HEK293 (cell line): ENCODE results near the gene KIF20A.

Source experiments
- FEZF1 ChIP-seq: fragments of 450-650 bp; formaldehyde crosslinking; IDR thresholded peaks from 2 replicates; pipeline ENCODE4 v1.5.1; 2016; ENCODE audit warnings: missing biosample characterization, missing genetic modification characterization
- GLIS1 ChIP-seq: fragments of 450-650 bp; formaldehyde crosslinking; IDR thresholded peaks from 2 replicates; pipeline ENCODE4 v1.5.1; 2016; ENCODE audit warnings: missing biosample characterization, missing genetic modification characterization
- GLIS2 ChIP-seq: fragments of 450-650 bp; formaldehyde crosslinking; IDR thresholded peaks from 2 replicates; pipeline ENCODE4 v1.5.1; 2016; ENCODE audit warnings: missing biosample characterization, missing genetic modification characterization
- IKZF3 ChIP-seq: fragments of 450-650 bp; IDR thresholded peaks from 2 replicates; pipeline ENCODE4 v1.5.0; 2018; ENCODE audit warnings: missing biosample characterization, mild to moderate bottlenecking, missing genetic modification characterization, moderate library complexity
- MEIS1 ChIP-seq: sonication (generic); formaldehyde crosslinking; IDR thresholded peaks from 2 replicates; pipeline ENCODE4 v1.8.1; 2022; ENCODE audit warnings: missing genetic modification reagents, mild to moderate bottlenecking, borderline replicate concordance
- PATZ1 ChIP-seq: fragments of 450-650 bp; formaldehyde crosslinking; IDR thresholded peaks from 2 replicates; pipeline ENCODE4 v1.5.1; 2016; ENCODE audit warnings: missing biosample characterization, missing genetic modification characterization
- REST ChIP-seq: fragments of 450-650 bp; formaldehyde crosslinking; IDR thresholded peaks from 2 replicates; pipeline ENCODE4 v1.5.1; 2016; ENCODE audit warnings: missing biosample characterization, missing genetic modification characterization
- SP7 ChIP-seq: fragments of 450-650 bp; formaldehyde crosslinking; IDR thresholded peaks from 2 replicates; pipeline ENCODE4 v1.5.1; 2016; ENCODE audit warnings: missing biosample characterization, missing genetic modification characterization
- TSHZ1 ChIP-seq: fragments of 450-650 bp; formaldehyde crosslinking; IDR thresholded peaks from 2 replicates; pipeline ENCODE4 v1.5.1; 2016; ENCODE audit warnings: missing biosample characterization, missing genetic modification characterization, borderline replicate concordance
- ZBTB17 ChIP-seq: fragments of 450-650 bp; formaldehyde crosslinking; IDR thresholded peaks from 2 replicates; pipeline ENCODE4 v1.5.1; 2016; ENCODE audit warnings: missing biosample characterization, missing genetic modification characterization
- ZBTB48 ChIP-seq: fragments of 450-650 bp; formaldehyde crosslinking; IDR thresholded peaks from 2 replicates; pipeline ENCODE4 v1.5.1; 2016; ENCODE audit warnings: missing biosample characterization, missing genetic modification characterization
- ZEB2 ChIP-seq: fragments of 450-650 bp; formaldehyde crosslinking; IDR thresholded peaks from 2 replicates; pipeline ENCODE4 v1.5.1; 2016; ENCODE audit warnings: missing biosample characterization, missing genetic modification characterization
- ZNF10 ChIP-seq: fragments of 450-650 bp; formaldehyde crosslinking; IDR thresholded peaks from 2 replicates; pipeline ENCODE4 v1.5.1; 2017; ENCODE audit warnings: missing biosample characterization, missing genetic modification characterization
- ZNF133 ChIP-seq: fragments of 450-650 bp; formaldehyde crosslinking; IDR thresholded peaks from 2 replicates; pipeline ENCODE4 v1.5.1; 2016; ENCODE audit warnings: missing biosample characterization, missing genetic modification characterization
- ZNF184 ChIP-seq: fragments of 450-650 bp; IDR thresholded peaks from 2 replicates; pipeline ENCODE4 v1.5.1; 2018; ENCODE audit warnings: missing biosample characterization, mild to moderate bottlenecking, missing genetic modification characterization
- ZNF335 ChIP-seq: fragments of 450-650 bp; formaldehyde crosslinking; conservative IDR thresholded peaks from 2 replicates; pipeline ENCODE4 v1.5.1; 2016; ENCODE audit warnings: missing biosample characterization, missing genetic modification characterization
- ZNF362 ChIP-seq: fragments of 450-650 bp; formaldehyde crosslinking; IDR thresholded peaks from 2 replicates; pipeline ENCODE4 v1.5.1; 2016; ENCODE audit warnings: missing biosample characterization, missing genetic modification characterization
- ZNF366 ChIP-seq: fragments of 450-650 bp; formaldehyde crosslinking; conservative IDR thresholded peaks from 2 replicates; pipeline ENCODE4 v1.5.1; 2016; ENCODE audit warnings: missing biosample characterization, missing genetic modification characterization
- ZNF521 ChIP-seq: fragments of 450-650 bp; formaldehyde crosslinking; IDR thresholded peaks from 2 replicates; pipeline ENCODE4 v1.5.1; 2017; ENCODE audit warnings: missing biosample characterization, mild to moderate bottlenecking, missing genetic modification characterization
- ZNF561 ChIP-seq: fragments of 450-650 bp; IDR thresholded peaks from 2 replicates; pipeline ENCODE4 v1.5.1; 2018; ENCODE audit warnings: missing biosample characterization, missing genetic modification characterization, borderline replicate concordance
- ZNF645 ChIP-seq: fragments of 450-650 bp; formaldehyde crosslinking; IDR thresholded peaks from 2 replicates; pipeline ENCODE4; 2016; ENCODE audit warnings: missing biosample characterization, missing genetic modification characterization
- ZNF660 ChIP-seq: fragments of 450-650 bp; IDR thresholded peaks from 2 replicates; pipeline ENCODE4 v1.5.1; 2018; ENCODE audit warnings: missing biosample characterization, mild to moderate bottlenecking, missing genetic modification characterization
- ZNF837 ChIP-seq: fragments of 450-650 bp; formaldehyde crosslinking; IDR thresholded peaks from 2 replicates; pipeline ENCODE4 v1.5.1; 2016; ENCODE audit warnings: missing biosample characterization, missing genetic modification characterization
- ZXDB ChIP-seq: fragments of 450-650 bp; formaldehyde crosslinking; IDR thresholded peaks from 2 replicates; pipeline ENCODE4 v1.5.1; 2016; ENCODE audit warnings: missing biosample characterization, missing genetic modification characterization

Gene KIF20A

GRCh38 chr5:138230261-138230660, 51.3 kb downstream of the KIF20A start (continued):
- TF ChIP-seq TSHZ1 (tag by site-specific recombination) (peak; percentile 49; the same call in 1 of the 2 replicates), ZNF366 (tag by site-specific recombination) (peak; percentile 68), ZNF521 (no peak), MEIS1 (CRISPR knock-in tag) (peak; percentile 81; the same call in 1 of the 2 replicates), GLIS2 (tag by site-specific recombination) (peak; percentile 42; the same call in 1 of the 2 replicates), IKZF3 (tag by site-specific recombination) (peak; percentile 87), ZNF561 (tag by site-specific recombination) (peak; percentile 48; the same call in 1 of the 2 replicates), ZNF645 (tag by site-specific recombination) (no peak), ZNF837 (no peak), ZNF660 (tag by site-specific recombination) (peak; percentile 86), PATZ1 (tag by site-specific recombination) (peak; percentile 68; the same call in 1 of the 2 replicates), ZBTB48 (tag by site-specific recombination) (0 out of 2 replicates have a peak, but pooled peaks have one; percentile 19), ZNF10 (peak; percentile 66; the same call in 1 of the 2 replicates), ZEB2 (tag by site-specific recombination) (0 out of 2 replicates have a peak, but pooled peaks have one; percentile 74), ZBTB17 (tag by site-specific recombination) (peak; percentile 23), GLIS1 (tag by site-specific recombination) (peak; percentile 81), ZXDB (tag by site-specific recombination) (0 out of 2 replicates have a peak, but pooled peaks have one; percentile 56), REST (tag by site-specific recombination) (no peak), ZNF335 (tag by site-specific recombination) (peak; percentile 71), ZNF133 (no peak), ZNF184 (tag by site-specific recombination) (peak; percentile 82; the same call in 1 of the 2 replicates), FEZF1 (tag by site-specific recombination) (peak; percentile 88), SP7 (tag by site-specific recombination) (0 out of 2 replicates have a peak, but pooled peaks have one; percentile 63), ZNF362 (tag by site-specific recombination) (no peak)
